ENCODE data around the gene P2RY2. TPM values are rescaled to one million over a fixed set of nuclear protein-coding genes. Genes with fewer than 3 reads are reported as not detected.

Gene P2RY2
- total RNA-seq, 2 donors from 2014 or later, result 3.5 to 5.7 TPM

- H3K9me3 ChIP-seq, result no peaks in the 10 kb centered on the region
- TF ChIP-seq CTCF (IDR thresholded peaks at IDR 0.05), result no peak
- DNase-seq (ENCODE audit: low spot score) (no peak), ATAC-seq (ENCODE audit: insufficient number of reproducible peaks, low FRiP score, low read depth) (no peak)
- H3K36me3 ChIP-seq, result no peaks in the 10 kb centered on the region
- no peaks in the 10 kb centered on the region for H3K27me3 ChIP-seq (replicated peaks; ENCODE audit: insufficient read depth)
- H3K4me3 ChIP-seq, result no peak overlapping the region
- H3K4me1 ChIP-seq (ENCODE audit: control insufficient read depth in 1 of 2, low read depth in 2 of 2), result peaks cover 21 to 54% of the 10 kb centered on the region in 2 donors
- peak overlapping the region; percentile 85 to 86 for H3K27ac ChIP-seq
Observed at GRCh38 chr11:73176874-73177155, 41.3 kb upstream of the P2RY2 start.

DNA sequence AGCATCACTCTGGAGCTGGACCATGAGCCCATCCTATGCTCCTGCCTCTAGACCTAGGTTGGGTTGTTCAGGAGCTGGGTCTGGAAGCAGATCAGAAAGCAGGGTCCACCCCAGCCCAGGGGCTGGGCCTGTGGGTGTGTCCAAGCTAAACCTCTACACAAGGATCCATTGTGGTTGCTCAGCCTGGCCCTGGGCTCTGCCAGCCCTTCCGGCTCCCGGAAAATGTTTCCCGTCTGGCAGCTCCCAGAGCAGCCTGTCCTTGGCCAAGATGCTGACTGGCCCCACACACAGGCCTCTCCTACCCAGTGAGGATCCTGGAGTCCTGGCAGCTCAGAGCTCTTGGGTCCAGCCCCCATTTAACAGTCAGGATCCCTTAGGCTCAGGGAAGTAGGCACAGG lies 40.7 kb upstream of the P2RY2 start:
- peak; percentile 43 for DNase-seq (ENCODE audit: low spot score)
- H3K27me3 ChIP-seq (replicated peaks; ENCODE audit: insufficient read depth), result no peaks in the 10 kb centered on the region
- peak overlapping the region; percentile 85 to 86 for H3K27ac ChIP-seq
- no peaks in the 10 kb centered on the region for H3K36me3 ChIP-seq
- no peaks in the 10 kb centered on the region for H3K9me3 ChIP-seq
- peak; percentile 46 for ATAC-seq (ENCODE audit: insufficient number of reproducible peaks, low FRiP score, low read depth)
- no peak for TF ChIP-seq CTCF (IDR thresholded peaks at IDR 0.05)
- H3K4me1 ChIP-seq (ENCODE audit: control insufficient read depth in 1 of 2, low read depth in 2 of 2), result peaks cover 21 to 54% of the 10 kb centered on the region in 2 donors
- peak overlapping the region; percentile 36 for H3K4me3 ChIP-seq

DNA sequence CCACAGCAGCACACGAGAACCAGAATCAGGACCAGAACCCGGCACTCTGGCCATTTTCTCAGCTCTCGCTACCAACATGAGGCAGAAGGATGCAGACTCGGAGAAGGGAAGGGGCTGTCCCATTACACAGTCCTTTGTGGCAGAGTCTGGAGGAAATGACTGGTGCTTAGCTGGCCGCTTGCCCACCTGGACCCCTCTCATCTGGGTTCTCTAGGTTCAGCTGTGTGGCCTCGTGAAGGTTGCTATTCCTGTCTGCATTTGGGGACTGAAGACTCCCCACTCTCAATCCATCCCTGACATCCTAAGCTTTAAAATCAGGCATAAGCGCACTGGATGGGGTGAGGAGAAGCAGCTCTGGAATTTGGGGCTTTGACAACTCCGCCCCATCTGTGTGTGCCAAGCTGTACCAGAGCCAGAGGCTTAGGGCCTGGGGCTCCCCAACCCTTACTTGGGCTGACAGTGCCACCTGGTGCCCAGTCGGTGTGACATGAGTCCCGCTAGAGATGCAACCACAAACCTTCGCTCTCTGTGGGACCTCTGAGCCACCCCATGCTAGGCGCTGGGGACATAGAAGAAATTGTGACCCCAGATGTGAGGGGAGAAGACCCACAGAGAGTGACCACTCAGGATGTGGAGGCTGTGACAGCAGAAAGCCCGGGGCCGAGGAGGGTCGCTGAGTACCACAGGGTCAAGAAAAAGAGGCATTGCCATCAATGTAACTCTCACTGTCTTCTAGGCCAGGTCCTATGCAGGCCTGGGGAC lies 40.1 kb upstream of the P2RY2 start:
- H3K9me3 ChIP-seq, result no peaks in the 10 kb centered on the region
- peaks cover 21 to 48% of the 10 kb centered on the region in 2 donors for H3K4me1 ChIP-seq (ENCODE audit: control insufficient read depth in 1 of 2, low read depth in 2 of 2)
- ATAC-seq (ENCODE audit: insufficient number of reproducible peaks, low FRiP score, low read depth) (peak; percentile 72), DNase-seq (ENCODE audit: low spot score) (peak; percentile 72)
- H3K36me3 ChIP-seq, result no peaks in the 10 kb centered on the region
- peak; percentile 76 for TF ChIP-seq CTCF (IDR thresholded peaks at IDR 0.05)
- peak overlapping the region; percentile 85 to 86 for H3K27ac ChIP-seq
- H3K4me3 ChIP-seq, result peak overlapping the region; percentile 36
- H3K27me3 ChIP-seq (replicated peaks; ENCODE audit: insufficient read depth), result no peaks in the 10 kb centered on the region

DNA sequence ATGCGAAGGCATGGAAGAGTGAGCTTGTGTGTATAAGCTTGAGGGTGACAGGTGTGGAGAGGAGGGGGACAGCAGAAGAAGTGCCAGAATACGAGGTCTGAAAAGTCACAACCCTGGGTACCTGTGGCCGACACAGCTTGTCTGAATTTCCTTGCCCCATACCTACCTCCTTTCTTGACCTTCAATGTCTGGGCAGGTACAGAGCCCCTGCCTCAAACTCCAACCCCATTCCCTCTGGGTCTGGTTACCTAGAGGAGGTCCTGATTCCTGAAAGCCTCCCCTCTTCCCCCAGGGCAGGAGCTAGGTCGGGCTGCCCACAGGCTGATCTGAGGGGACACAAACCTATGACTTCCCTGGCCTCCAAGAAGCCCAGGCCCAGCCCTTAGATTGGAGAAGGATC lies 39.4 kb upstream of the P2RY2 start:
- Histone ChIP-seq H3K4me1 (ENCODE audit: control insufficient read depth in 1 of 2, low read depth in 2 of 2) (peaks cover 15 to 41% of the 10 kb centered on the region in 2 donors), H3K4me3 (no peak overlapping the region), H3K27ac (no peak overlapping the region), H3K27me3 (replicated peaks; ENCODE audit: insufficient read depth) (no peaks in the 10 kb centered on the region), H3K9me3 (no peaks in the 10 kb centered on the region), H3K36me3 (no peaks in the 10 kb centered on the region)
- no peak for TF ChIP-seq CTCF (IDR thresholded peaks at IDR 0.05)
- ATAC-seq (ENCODE audit: insufficient number of reproducible peaks, low FRiP score, low read depth) (no peak), DNase-seq (ENCODE audit: low spot score) (no peak)

GRCh38 chr11:73182824-73183321 lies 35.2 kb upstream of the P2RY2 start:
- DNase-seq (ENCODE audit: low spot score), result no peak
- no peak overlapping the region for H3K4me3 ChIP-seq
- H3K36me3 ChIP-seq, result no peaks in the 10 kb centered on the region
- H3K9me3 ChIP-seq, result no peaks in the 10 kb centered on the region
- ATAC-seq (ENCODE audit: insufficient number of reproducible peaks, low FRiP score, low read depth), result no peak
- no peak overlapping the region for H3K27ac ChIP-seq
- H3K4me1 ChIP-seq (ENCODE audit: control insufficient read depth in 1 of 2, low read depth in 2 of 2), result peaks cover 12 to 37% of the 10 kb centered on the region in 2 donors
- TF ChIP-seq CTCF (IDR thresholded peaks at IDR 0.05), result no peak
- no peaks in the 10 kb centered on the region for H3K27me3 ChIP-seq (replicated peaks; ENCODE audit: insufficient read depth)
